Astrocyte (in vitro differentiated cells and primary cell): Measurements from ENCODE around the gene RBBP9.

Experiments
- CTCF ChIP-seq: IDR thresholded peaks from 2 replicates; pipeline ENCODE4 v1.5.1; 2011; ENCODE audit warnings: low read depth, mild to moderate bottlenecking, inconsistent platforms, low read length, moderate library complexity; ENCODE audit not compliant: insufficient read depth
- EZH2 ChIP-seq: IDR thresholded peaks from 2 replicates; pipeline ENCODE4 v1.6.1; 2012; ENCODE audit warnings: mild to moderate bottlenecking, low read length, inconsistent platforms; ENCODE audit not compliant: insufficient read depth

- TF ChIP-seq CTCF (no peak), EZH2 (no peak)
Measured at GRCh38 chr20:18529041-18529440, 32.0 kb upstream of the RBBP9 start.
